ENCODE measurements around the gene USP32.
"Not testable (repeated sequence)": the region's sequence is repeated elsewhere in the genome, so short reads cannot be mapped to it uniquely, and the experiment has no call there.

The USP32 gene, protein sequence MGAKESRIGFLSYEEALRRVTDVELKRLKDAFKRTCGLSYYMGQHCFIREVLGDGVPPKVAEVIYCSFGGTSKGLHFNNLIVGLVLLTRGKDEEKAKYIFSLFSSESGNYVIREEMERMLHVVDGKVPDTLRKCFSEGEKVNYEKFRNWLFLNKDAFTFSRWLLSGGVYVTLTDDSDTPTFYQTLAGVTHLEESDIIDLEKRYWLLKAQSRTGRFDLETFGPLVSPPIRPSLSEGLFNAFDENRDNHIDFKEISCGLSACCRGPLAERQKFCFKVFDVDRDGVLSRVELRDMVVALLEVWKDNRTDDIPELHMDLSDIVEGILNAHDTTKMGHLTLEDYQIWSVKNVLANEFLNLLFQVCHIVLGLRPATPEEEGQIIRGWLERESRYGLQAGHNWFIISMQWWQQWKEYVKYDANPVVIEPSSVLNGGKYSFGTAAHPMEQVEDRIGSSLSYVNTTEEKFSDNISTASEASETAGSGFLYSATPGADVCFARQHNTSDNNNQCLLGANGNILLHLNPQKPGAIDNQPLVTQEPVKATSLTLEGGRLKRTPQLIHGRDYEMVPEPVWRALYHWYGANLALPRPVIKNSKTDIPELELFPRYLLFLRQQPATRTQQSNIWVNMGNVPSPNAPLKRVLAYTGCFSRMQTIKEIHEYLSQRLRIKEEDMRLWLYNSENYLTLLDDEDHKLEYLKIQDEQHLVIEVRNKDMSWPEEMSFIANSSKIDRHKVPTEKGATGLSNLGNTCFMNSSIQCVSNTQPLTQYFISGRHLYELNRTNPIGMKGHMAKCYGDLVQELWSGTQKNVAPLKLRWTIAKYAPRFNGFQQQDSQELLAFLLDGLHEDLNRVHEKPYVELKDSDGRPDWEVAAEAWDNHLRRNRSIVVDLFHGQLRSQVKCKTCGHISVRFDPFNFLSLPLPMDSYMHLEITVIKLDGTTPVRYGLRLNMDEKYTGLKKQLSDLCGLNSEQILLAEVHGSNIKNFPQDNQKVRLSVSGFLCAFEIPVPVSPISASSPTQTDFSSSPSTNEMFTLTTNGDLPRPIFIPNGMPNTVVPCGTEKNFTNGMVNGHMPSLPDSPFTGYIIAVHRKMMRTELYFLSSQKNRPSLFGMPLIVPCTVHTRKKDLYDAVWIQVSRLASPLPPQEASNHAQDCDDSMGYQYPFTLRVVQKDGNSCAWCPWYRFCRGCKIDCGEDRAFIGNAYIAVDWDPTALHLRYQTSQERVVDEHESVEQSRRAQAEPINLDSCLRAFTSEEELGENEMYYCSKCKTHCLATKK (N-terminal part only)
- total RNA-seq, result 53.3 to 78.7 reads per million in 2 experiments

- DNase-seq (ENCODE audit: low read depth), result peak; percentile 95
Observed at GRCh38 chr17:60392042-60392844, at the start of gene USP32. USP32 (minus strand) TSS chr17:60392133; CDS start chr17:60391939, 194 bp downstream.

GRCh38 chr17:60439501-60439900 lies 47.6 kb upstream of the USP32 start:
- DNase-seq (ENCODE audit: low read depth), result no peak

GRCh38 chr17:60436676-60437075 lies 44.7 kb upstream of the USP32 start:
- no peak for DNase-seq (ENCODE audit: low read depth)

- DNase-seq (ENCODE audit: low read depth), result peak; percentile 42
Observed at GRCh38 chr17:60435244-60436167, 43.6 kb upstream of the USP32 start.

GRCh38 chr17:60433021-60433997 lies 41.4 kb upstream of the USP32 start:
- DNase-seq (ENCODE audit: low read depth), result not testable (repeated sequence)

DNA sequence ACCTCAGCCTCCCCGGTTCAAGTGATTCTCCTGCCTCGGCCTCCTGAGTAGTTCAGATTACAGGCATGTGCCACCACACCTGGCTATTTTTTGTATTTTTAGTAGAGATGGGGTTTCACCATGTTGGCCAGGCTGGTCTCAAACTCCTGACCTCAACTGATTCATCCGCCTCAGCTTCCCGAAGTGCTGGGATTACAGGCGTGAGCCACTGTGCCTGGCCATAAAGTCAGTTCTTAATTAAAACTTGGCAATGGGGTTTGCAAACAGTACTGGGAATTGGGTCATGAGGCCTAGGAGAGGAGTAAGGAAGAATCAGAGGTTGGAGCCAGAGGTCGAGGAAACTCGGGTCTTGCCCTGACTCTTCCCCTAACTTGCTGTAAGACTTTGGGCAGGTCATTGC lies 38.6 kb upstream of the USP32 start:
- not testable (repeated sequence) for DNase-seq (ENCODE audit: low read depth)

GRCh38 chr17:60428491-60428890 lies 36.6 kb upstream of the USP32 start:
- not testable (repeated sequence) for DNase-seq (ENCODE audit: low read depth)

DNA sequence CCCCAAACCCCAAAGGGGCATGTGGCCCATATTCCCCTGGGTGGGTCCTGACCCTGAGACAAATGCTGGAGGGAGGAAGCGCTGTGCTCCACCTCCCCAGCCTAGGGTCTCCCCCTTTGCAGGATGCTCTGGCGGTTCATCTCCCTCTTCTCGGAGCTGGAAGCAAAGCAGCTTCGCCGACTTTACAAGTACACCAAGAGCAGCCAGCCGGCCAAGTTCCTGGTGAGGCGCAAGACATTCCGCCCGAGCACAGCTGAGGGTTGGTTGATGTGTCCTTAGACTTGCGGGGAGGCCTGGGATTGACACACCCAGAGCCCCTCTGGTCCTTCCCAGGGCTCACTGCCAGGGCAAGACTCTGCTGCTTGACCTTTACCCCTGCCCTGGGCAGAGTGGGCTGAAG lies 34.7 kb upstream of the USP32 start:
- DNase-seq (ENCODE audit: low read depth), result no peak

GRCh38 chr17:60425626-60426025 lies 33.7 kb upstream of the USP32 start:
- DNase-seq (ENCODE audit: low read depth), result no peak

- no peak for DNase-seq (ENCODE audit: low read depth)
Observed at GRCh38 chr17:60423865-60424264, 31.9 kb upstream of the USP32 start.

DNA sequence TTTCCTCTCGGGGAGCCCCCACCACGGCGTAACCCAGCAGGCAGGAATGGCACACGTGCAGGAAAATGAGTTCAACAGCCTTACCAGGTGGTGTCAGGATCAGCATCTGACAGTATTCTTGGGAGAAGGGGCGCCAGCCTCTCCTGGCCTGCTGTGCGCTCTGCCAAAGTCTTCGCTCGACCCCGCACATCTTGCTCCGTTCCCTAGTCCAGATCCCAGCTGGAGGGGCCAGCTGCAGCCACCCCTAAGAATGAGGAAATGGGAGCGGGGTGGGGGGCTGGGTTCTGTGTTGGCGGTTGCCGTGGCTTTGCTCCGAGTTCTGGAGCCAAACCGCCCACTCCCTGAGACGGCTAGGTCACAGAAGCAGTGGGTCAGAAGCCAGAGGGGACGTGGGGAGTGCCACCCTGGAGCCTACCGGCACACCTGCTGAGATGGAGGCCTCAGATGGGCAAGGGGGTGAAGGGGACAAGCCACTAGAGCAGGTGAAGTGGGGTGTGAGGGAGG lies 30.3 kb upstream of the USP32 start, which contains the start of gene CHCT1:
TSS of gene CHCT1 (plus strand) at position 328 of the 504 bp plus-strand sequence. CDS start at position 432, 104 bp downstream.
- DNase-seq (ENCODE audit: low read depth), result no peak

DNA sequence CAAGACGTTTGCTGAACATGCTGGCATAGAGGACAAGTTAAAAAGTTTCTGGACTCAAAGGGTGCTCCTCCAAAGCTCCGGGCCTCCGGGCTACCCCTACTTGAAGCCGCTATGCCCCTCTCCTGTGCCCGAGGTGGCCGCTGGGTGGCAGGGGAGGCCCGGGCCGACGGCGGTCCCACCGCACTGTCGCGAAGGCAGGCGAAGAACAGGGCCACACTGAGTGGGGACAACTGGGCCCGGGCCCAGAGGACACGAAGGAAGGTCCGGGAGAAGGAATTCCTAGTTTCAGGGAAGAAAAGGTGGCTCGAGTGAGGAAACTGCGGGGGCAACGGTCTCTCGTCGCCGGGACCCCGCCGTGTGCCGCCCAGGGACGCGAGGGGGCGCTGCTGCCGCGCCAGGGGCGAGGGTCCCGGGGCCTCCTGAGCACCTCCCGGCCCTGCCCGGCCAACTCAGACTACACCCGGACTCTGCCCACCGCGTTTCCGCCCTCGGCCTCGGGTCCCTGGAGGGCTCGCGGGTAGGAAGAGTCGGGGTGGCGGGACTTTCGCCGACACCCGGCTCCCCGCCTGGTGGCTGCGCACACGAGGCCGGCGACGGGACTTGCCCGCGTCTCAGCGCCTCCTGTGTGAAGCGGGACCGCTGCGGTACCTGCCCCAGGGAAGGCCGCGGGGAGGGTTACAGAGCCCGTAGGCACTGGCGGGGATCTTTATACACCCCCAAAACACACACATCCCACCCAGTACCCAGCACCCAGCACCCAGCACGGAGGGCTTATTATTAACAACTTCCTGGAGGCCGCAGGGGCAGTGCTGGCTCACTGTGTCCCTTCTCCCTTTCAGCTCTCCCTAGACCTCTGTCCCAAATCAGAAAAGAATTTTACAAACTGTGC lies 29.6 kb upstream of the USP32 start:
- DNase-seq (ENCODE audit: low read depth), result peak; percentile 48

- DNase-seq (ENCODE audit: low read depth), result not testable (repeated sequence)
Observed at GRCh38 chr17:60419875-60420274, 27.9 kb upstream of the USP32 start.

- DNase-seq (ENCODE audit: low read depth), result not testable (repeated sequence)
Observed at GRCh38 chr17:60419003-60419402, 27.1 kb upstream of the USP32 start.

DNA sequence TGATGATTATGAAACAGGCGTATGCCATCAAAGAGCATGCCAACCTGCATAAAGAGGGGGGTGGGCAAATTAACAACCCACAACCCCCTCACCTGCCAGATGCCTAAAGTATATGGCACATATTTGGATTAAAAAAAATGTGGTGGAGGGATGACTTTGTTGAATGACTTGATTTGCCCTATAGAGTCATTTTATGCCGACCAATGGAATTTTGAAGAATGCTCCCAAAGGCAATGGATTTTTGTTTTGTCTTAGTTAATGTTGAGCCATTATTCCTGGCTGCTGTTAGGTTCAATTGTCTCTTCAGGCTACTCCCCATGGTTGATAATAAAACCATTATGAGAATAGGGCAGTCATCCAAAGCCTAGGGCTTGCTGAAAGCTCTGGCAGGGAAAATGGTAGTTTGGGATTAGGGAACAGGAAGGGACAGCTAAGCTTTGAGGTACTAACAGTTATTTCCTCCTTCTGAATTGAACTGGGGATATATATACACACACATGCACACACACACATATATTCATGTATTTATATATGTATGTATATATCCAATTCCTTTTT lies 24.5 kb upstream of the USP32 start:
- no peak for DNase-seq (ENCODE audit: low read depth)

DNA sequence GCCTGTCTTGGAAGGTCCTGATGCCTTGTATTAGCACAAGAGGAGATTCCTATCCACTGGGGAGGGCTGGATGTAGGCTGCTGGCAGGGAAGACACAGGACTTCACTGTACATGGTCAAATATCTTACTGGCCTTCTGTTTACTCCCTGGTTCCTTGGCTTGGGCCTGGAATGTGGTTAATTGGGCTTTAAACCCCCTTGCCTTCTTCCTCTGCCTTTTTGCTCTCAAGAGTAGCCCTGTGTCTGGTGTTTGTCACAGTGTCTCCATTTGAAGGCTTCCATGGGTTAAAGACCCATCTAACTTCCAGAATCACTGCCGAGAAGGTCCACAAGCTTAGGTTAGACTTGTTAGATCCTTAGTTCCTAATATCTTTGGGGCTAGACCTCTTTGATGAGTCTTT lies 23.2 kb upstream of the USP32 start:
- DNase-seq (ENCODE audit: low read depth), result no peak

- no peak for DNase-seq (ENCODE audit: low read depth)
Observed at GRCh38 chr17:60412701-60413100, 20.8 kb upstream of the USP32 start.

Data from T follicular helper cell (primary cell).